ENCODE data around the gene NAE1.

NAE1 gene

DNA sequence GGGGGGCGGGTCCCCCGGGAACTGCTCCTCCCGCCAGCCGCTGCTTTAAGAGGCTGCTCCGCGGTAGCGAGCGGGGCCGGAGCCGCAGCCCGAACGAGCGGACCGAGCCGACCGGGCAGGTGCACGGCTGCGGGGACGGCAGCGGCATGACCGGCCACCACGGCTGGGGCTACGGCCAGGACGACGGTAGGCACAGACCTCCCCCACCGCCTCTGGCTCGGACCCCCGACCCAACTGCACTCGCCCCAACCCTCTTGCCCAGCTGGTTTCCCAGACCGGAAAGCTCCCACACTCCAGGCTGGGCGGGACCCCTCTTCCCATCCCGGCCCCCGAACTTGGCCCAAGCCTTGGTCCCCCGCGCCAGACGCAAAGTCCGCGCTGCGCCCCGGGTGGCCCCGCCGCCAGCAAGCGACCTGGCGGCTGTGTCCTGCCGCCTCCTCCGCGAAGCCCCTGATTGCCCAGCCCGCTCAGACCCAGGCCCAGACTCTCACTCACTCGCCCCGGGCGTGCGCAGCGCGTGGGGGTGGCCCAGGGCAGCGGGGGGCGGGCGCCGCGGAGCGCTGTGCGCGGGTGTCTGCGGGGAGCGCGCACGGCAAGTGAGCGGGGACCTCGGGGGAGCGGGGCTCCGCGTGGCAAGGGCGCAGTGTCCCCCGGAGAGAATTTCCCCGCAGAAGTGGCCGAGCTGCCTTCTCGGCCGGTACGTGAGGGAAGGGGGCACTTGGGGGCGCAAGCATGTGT is 13.7 kb upstream of the NAE1 start, which contains the start of gene CA7:
Gene CA7, plus strand, starts transcription at position 73 of the 738 bp plus-strand sequence. Its CDS starts 74 bp downstream, at position 147.
- TF ChIP-seq GATA2 (IDR thresholded peaks at IDR 0.05; ENCODE audit: low read depth, low read length): no peak
- no peak for TF ChIP-seq GATA3 (IDR thresholded peaks at IDR 0.05; ENCODE audit: low read depth, low read length)

DNA sequence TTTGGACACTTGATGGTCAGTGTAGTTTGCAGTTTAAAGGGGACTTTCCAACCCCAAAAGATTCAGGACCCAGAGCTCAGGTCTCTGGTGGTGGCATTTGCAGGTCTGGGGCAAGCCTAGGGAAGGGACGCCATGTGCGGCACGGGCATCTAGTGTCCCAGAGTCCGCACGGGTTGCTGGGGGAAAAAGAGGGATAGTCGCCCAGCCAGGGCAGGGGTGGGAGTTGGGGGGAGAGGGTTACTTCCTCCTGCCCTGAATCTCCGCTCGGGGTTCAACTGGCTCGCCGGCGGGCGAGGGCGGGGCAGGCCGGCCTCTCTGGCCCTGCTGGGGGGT is 13.2 kb upstream of the NAE1 start:
- TF ChIP-seq GATA3 (IDR thresholded peaks at IDR 0.05; ENCODE audit: low read depth, low read length) (no peak), GATA2 (IDR thresholded peaks at IDR 0.05; ENCODE audit: low read depth, low read length) (no peak)

DNA sequence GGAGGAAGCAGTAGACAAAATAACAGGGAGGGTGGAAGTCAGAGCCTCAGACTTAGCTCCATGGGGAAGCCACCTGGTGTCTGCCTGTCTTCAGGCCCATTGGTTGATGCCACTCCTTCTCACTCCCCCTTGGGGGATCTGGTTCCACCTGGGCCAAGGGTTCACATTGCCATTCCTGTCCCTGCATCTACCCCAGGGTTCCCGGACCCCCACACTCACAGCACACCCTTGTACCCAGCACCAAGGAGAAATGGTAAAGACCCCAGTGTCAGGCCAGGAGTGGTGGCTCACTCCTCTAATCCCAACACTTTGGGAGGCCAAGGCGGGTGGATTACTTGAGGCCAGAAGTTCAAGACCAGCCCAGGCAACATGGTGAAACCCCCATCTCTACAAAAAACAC is 12.4 kb upstream of the NAE1 start:
- TF ChIP-seq GATA3 (IDR thresholded peaks at IDR 0.05; ENCODE audit: low read depth, low read length) (no peak), GATA2 (IDR thresholded peaks at IDR 0.05; ENCODE audit: low read depth, low read length) (no peak)

DNA sequence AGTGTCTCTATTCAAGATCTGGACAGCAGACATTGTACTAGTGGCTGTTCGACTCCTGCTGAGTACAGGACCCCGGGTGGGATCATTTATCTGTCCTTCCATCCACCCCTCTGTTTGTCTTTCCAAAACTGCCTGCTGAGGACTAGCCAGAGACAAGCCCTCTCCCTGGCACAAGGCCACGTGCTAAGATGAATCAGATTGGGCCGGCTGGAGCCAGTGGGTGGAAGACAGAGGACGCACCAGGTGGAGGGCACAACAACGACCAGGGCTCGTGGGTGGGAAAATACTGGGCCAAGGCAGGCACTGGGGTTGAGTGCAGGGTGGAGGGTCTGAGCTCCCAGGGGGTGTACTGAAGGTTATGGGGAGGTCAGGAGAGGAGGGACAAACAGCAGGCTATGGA is 12.0 kb upstream of the NAE1 start:
- TF ChIP-seq GATA2 (IDR thresholded peaks at IDR 0.05; ENCODE audit: low read depth, low read length) (no peak), GATA3 (IDR thresholded peaks at IDR 0.05; ENCODE audit: low read depth, low read length) (no peak)

DNA sequence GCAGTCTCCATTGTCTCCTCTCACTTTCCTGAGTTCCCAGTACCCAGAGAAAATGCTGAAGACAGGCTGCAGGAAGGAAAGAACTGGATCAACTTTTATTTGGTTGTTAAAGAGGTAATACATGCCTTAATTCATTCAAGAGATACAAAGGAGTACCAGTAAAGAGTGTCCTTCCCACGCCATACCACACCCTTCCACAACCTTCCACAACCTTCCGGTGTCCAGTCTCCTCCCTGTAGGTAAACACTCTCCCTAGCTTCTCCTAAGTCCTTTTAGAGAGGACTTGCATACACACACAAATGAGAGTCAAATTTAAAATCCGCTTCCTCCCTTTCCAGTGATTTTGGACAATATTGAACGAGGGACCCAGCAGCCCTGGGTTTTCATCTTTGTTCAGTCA is 10.6 kb upstream of the NAE1 start:
- TF ChIP-seq GATA2 (IDR thresholded peaks at IDR 0.05; ENCODE audit: low read depth, low read length) (no peak), GATA3 (IDR thresholded peaks at IDR 0.05; ENCODE audit: low read depth, low read length) (no peak)

DNA sequence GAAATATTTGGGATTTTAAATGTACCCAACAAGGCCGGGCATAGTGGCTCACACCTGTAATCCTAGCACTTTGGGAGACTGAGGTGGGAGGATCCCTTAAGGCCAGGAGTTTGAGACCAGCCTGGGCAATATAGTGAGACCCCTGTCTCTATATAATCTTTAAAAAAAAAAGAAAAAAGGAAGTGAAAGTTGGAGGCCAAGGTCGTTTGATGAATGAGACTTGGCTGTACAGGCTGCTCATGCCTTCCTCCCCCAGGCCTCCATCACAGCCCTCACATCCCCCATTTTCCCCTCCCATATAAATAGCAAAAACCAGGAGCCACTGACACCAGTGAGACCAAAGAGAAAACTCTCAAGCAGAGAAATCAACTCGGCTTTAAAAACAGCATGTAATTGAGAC is 10.1 kb upstream of the NAE1 start:
- TF ChIP-seq GATA2 (IDR thresholded peaks at IDR 0.05; ENCODE audit: low read depth, low read length): no peak
- no peak for TF ChIP-seq GATA3 (IDR thresholded peaks at IDR 0.05; ENCODE audit: low read depth, low read length)

DNA sequence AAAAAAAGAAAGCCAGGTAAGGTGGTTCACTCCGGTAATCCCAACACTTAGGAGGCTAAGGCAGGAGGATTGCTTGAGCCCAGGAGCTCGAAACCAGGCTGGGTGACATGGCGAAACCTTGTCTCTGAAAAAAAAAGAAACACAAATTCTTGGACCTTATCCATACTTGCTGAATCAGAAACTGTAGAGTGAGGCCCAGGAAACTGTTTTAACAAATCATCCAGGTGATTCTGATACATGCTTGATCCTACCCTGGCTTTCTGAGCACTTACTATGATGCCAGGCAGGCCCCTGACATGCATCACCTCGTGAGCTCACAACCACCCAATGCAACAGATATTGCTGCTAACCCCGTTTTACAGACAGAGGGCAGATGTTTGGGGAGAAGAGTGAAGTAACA is 4.0 kb upstream of the NAE1 start:
- TF ChIP-seq GATA2 (IDR thresholded peaks at IDR 0.05; ENCODE audit: low read depth, low read length) (no peak), GATA3 (IDR thresholded peaks at IDR 0.05; ENCODE audit: low read depth, low read length) (no peak)

DNA sequence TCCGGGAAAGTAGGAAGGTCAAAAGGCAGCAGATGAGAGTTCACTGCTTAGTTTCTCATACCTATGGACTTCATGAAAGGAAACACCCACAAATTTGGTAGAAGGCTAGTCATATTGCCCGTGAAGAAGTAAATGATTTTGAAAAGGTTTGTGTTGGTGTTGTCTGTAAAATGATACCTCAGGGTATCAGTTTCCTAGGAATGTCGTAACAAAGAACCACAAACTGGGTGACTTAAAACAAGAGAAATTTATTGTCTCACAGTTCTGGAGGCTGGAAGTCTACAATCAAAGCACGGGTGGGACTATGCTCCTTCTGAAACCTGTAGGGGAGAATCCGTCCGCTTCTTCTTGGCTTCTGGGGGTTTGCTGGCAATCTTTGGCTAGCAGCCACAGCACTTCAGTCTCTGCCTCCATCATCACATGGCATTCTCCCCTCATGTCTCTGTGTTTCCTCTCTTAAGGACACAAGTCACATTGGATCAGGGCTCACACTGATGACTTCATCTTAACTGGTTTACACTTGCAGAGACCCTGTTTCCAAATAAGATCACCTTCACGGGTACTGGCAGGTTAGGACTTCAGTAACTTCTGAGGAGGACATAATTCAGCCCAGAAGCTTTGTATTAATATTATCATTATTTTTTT is 2.0 kb upstream of the NAE1 start:
- TF ChIP-seq GATA2 (IDR thresholded peaks at IDR 0.05; ENCODE audit: low read depth, low read length) (no peak), GATA3 (IDR thresholded peaks at IDR 0.05; ENCODE audit: low read depth, low read length) (no peak)

DNA sequence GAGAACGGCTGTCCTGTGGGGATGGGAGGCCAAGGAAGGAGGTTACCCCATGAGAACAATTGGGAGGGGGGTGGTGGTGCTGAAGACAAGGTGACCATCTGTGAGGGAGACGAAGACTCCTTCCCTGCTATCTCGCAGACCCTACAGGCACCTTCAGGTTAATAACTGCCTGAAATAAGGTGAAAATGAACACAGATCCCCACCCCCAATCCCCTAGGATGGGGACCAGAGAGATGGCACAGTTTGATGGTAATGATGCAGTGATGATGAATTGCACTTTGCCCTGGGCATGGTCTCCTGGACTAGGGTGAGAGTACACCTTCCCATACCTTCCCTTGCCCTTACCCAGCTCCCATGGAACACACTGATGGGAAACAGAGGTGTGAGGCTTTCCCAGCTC is 1.4 kb upstream of the NAE1 start:
- TF ChIP-seq GATA2 (IDR thresholded peaks at IDR 0.05; ENCODE audit: low read depth, low read length) (no peak), GATA3 (IDR thresholded peaks at IDR 0.05; ENCODE audit: low read depth, low read length) (no peak)

DNA sequence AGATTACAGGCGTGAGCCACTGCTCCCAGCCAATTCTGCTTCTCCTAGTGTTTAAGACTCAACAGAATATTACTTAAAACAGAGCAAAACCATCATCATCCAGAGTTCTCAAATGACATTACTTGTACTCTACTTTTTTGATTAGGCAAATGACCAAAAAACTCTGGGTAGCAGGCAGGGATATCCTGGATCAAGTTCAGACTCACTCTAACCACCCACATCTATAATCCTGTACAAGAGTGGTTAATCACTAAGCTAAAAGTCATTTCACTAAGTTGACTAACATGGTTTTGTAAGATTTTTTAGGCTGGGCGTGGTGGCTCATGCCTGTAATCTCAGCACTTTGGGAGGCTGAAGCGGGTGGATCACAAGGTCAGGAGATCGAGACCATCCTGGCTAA is 6.8 kb downstream of the NAE1 start:
- TF ChIP-seq GATA2 (IDR thresholded peaks at IDR 0.05; ENCODE audit: low read depth, low read length) (no peak), GATA3 (IDR thresholded peaks at IDR 0.05; ENCODE audit: low read depth, low read length) (no peak)

DNA sequence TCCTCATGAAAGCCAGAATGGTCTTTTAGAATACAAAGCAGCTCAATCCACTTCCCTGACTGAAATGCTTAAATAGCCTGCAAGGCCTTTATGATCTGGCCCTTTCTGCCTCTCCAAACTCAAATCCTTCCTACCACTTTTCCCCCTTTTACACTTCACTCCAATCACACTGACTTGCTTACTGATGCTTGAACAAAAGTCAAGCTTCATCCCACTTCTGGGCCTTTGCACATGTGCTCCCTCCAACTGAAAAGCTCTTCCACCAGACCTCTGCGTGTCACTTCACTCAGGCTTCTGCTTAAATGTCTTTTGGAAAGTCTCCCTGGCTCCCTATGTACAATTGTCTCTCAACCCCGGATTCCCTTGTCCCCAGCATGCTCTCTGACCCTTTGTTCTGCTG is 16.0 kb downstream of the NAE1 start:
- TF ChIP-seq GATA3 (IDR thresholded peaks at IDR 0.05; ENCODE audit: low read depth, low read length): no peak
- TF ChIP-seq GATA2 (IDR thresholded peaks at IDR 0.05; ENCODE audit: low read depth, low read length): no peak

DNA sequence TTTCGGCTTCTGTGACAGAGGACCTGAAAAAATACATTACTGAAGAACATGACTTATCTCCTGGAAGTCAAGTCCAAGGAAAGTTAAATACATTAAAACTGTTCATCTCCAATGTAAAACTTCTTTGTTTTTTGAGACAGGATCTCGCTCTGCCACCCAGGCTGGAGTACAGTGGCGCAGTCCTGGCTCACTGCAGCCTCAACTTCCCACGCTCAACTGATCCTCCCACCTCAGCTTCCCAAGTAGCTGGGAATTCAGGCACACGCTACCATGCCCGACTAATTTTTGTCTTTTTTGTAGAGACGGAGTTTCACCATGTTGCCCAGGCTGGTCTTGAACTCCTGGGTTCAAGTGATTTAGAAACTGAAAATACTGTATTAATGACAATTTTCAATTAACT is 19.7 kb downstream of the NAE1 start:
- TF ChIP-seq GATA2 (IDR thresholded peaks at IDR 0.05; ENCODE audit: low read depth, low read length): no peak
- TF ChIP-seq GATA3 (IDR thresholded peaks at IDR 0.05; ENCODE audit: low read depth, low read length): no peak

DNA sequence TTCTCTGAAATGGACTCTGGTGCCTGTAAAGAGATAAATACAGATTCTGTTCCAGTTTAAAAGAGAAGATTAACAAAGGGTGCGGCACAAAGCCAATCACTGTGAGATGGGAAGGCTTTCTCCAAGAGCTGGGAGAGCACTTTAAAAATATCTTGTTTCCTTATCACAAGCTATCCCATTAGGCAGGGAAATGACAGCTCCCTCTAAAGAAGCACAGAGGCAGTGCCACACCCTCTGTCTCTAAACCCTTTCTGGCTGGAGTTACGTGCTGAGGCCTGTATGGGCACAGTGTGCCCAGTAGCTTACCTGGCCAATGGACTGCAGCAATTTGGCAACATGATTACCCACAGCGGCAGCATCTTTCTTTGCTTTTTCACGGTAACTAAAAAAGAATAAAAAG is 20.4 kb downstream of the NAE1 start:
- no peak for TF ChIP-seq GATA2 (IDR thresholded peaks at IDR 0.05; ENCODE audit: low read depth, low read length)
- TF ChIP-seq GATA3 (IDR thresholded peaks at IDR 0.05; ENCODE audit: low read depth, low read length): no peak

DNA sequence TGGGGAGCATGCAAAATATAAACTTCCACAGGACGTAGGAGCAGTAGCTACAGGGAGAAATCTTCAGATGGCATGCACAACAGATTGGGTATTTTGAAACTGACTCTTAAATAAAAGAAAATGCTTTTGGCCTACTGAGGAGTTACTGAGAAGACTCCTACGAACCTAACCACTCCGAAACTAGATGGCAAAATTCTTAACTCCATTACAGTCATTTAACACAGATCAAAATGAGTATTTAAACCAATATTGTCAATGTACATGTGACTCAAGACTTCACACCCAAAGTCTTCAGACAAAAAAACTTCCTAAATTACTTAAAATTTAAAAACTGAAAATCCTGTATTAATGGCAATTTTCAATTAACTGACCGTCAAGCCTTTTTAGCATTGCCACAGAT is 21.0 kb downstream of the NAE1 start:
- TF ChIP-seq GATA3 (IDR thresholded peaks at IDR 0.05; ENCODE audit: low read depth, low read length) (no peak), GATA2 (IDR thresholded peaks at IDR 0.05; ENCODE audit: low read depth, low read length) (no peak)

DNA sequence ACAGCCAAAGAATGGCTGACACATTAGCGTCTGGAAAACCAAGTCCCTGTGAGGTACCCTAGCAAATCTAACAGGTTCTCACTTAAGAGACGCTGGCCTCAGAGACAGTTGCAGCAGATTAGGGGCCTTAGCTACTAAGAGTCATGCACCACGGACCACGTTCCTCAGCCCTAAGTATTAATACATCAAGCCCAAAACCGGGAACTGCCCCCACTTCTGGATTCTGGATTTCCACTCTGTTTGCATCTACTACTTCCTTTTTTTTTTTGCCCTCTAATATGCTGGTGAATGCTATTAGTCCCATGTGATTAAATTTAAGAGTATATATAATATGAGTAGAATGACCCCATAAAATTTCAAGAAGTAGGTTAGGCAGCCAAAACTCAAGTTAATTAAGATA is 28.6 kb downstream of the NAE1 start:
- TF ChIP-seq GATA3 (IDR thresholded peaks at IDR 0.05; ENCODE audit: low read depth, low read length) (no peak), GATA2 (IDR thresholded peaks at IDR 0.05; ENCODE audit: low read depth, low read length) (no peak)
